LNCaP clone FGC (cell line): ENCODE data around the gene RNASEH2A.
A peak's percentile ranks its signal among the peaks of the same experiment; 100 is the strongest.

Experiments
- DNase-seq: peaks from one replicate; pipeline ENCODE4 v3.0.0-alpha.2; 2011; ENCODE audit warnings: low read depth
- H3K4me3 ChIP-seq: 2 replicates; pipeline ENCODE4 v1.5.1; 2011; ENCODE audit warnings: mild to moderate bottlenecking, low read depth, low read length, control low read depth
- TF ChIP-seq, protein P1 (sequence below): IDR thresholded peaks from 2 replicates; pipeline ENCODE4 v1.5.1; 2012; ENCODE audit warnings: mild to moderate bottlenecking; ENCODE audit not compliant: control insufficient read depth, insufficient read depth; ENCODE audit errors: extremely low read depth

RNASEH2A gene

DNA sequence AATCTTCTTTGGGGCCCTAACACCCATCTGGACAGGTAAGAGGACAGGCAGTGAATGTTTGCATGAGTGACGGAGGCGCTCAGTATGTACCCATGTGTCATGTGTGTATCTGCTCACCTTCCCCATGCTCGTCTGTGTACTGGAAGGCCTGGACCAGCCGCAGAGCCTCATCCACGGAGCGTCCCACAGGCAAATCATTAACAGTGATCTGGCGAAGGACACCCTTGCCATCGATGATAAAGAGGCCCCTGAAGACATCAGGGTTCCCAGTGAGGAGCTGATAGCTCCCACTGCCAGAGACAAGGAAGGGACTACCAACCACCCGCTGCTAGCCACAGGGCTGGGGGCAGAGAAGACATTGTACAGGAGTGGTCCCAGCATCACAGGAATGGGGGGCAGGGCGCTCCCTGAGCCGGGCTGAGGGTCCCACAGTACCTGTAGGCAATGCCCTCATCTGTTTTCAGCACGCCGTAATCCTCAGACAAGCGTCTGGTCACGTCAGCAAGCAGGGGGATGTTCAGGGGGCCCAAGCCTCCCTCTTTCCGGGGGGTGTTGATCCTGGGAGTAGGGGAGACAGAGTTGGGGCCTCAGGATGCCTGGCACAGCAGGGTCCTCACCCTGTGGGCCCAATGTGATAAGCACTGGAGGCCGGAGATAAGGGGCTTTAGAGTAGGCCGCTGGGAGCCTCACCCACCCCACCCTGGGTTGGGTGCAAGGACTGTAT, 6.5 kb upstream of the RNASEH2A start:
- TF ChIP-seq, protein P1, sequence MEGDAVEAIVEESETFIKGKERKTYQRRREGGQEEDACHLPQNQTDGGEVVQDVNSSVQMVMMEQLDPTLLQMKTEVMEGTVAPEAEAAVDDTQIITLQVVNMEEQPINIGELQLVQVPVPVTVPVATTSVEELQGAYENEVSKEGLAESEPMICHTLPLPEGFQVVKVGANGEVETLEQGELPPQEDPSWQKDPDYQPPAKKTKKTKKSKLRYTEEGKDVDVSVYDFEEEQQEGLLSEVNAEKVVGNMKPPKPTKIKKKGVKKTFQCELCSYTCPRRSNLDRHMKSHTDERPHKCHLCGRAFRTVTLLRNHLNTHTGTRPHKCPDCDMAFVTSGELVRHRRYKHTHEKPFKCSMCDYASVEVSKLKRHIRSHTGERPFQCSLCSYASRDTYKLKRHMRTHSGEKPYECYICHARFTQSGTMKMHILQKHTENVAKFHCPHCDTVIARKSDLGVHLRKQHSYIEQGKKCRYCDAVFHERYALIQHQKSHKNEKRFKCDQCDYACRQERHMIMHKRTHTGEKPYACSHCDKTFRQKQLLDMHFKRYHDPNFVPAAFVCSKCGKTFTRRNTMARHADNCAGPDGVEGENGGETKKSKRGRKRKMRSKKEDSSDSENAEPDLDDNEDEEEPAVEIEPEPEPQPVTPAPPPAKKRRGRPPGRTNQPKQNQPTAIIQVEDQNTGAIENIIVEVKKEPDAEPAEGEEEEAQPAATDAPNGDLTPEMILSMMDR = no peak
- DNase-seq = no peak
- peak overlapping the region; percentile 100 for H3K4me3 ChIP-seq

DNA sequence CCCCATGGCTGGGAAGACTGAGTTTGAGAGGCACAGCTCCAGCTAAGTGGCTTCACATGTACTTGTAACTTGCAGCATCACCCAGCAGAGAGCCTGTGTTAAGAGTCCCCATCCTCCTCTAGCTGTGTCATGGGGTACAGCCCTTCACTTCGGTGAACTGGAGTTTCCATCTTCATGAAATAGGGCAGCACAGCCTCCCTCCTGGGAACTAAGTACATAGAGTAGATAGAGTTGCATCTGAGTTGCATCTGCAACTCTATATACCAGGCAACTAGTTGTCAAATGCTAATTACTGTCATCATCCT, 6.0 kb upstream of the RNASEH2A start:
- no peak for DNase-seq
- TF ChIP-seq, protein P1 = no peak
- H3K4me3 ChIP-seq = peak overlapping the region; percentile 100

DNA sequence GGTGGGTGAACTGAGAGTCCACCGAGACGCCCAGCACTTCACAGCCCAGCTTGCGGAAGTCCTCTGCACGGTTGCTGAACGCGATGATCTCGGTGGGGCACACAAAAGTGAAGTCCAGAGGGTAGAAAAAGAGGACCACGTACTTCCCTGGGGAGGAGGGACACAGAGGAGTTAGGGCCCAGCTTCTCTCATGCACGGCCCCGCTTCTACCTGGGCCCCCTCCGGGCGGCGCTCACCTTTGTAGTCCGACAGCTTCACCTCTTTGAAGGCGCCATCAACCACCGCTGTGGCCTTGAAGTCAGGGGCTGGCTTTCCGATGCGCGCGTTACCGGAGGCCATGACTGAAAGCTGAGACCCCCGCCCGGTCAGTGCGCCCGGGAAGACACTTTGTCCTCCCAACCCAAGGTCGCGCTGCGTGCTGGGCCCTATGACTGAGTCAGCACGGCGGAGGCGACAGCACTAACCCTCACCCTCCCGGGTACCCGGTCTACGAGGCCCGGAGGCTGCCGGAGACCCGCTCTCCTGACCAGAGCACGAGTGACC, 5.4 kb upstream of the RNASEH2A start:
- peak overlapping the region; percentile 100 for H3K4me3 ChIP-seq
- no peak for DNase-seq
- TF ChIP-seq, protein P1 = no peak

DNA sequence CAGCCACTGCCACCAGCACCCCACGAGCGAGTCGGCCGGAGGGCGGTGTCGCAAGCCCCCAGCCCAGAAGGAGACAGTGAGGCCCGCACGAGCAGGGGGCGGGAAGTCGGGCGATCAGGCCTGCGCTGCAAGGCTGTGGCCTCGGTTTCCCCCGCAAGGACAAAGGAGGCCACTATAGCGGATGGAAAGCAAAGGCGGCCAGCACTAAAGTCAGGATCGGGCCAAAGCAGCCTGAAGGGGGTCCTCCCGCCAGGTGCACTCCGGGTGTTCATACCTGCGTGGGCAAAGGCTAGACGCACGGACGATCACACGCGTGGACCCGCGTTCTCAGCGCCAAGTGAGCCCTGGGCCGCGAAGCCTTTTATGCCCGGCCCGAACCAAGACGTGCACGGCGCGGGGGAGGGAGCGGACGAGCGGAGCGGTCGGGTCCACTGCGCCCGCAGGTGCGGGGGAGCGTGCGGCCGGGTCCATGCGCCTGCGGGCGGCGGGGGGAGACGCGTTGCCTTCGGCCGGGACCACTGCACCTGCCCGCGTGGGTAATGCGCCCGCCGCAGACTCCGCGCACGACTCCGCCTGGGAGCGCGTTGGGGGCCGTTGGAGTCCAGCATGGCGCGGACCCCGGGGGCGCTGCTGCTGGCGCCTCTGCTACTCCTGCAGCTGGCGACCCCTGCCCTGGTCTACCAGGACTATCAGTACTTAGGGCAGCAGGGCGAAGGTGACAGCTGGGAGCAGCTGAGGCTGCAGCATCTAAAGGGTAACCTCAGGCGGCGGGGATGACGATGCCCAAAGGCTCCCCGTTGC, 4.7 kb upstream of the RNASEH2A start, which contains the start of the genes PRDX2 and THSD8:
PRDX2 (minus strand) TSS at position 335 of the 801 bp plus-strand sequence. CDS start 539 bp downstream, outside the sequence.
THSD8 (plus strand) TSS at position 604 of the 801 bp plus-strand sequence; CDS start at position 607, 3 bp downstream.
- TF ChIP-seq, protein P1 = 0 out of 2 replicates have a peak, but pooled peaks have one; percentile 5
- DNase-seq = peak; percentile 40
- peak within 1 kb of the TSS; percentile 100 for H3K4me3 ChIP-seq

DNA sequence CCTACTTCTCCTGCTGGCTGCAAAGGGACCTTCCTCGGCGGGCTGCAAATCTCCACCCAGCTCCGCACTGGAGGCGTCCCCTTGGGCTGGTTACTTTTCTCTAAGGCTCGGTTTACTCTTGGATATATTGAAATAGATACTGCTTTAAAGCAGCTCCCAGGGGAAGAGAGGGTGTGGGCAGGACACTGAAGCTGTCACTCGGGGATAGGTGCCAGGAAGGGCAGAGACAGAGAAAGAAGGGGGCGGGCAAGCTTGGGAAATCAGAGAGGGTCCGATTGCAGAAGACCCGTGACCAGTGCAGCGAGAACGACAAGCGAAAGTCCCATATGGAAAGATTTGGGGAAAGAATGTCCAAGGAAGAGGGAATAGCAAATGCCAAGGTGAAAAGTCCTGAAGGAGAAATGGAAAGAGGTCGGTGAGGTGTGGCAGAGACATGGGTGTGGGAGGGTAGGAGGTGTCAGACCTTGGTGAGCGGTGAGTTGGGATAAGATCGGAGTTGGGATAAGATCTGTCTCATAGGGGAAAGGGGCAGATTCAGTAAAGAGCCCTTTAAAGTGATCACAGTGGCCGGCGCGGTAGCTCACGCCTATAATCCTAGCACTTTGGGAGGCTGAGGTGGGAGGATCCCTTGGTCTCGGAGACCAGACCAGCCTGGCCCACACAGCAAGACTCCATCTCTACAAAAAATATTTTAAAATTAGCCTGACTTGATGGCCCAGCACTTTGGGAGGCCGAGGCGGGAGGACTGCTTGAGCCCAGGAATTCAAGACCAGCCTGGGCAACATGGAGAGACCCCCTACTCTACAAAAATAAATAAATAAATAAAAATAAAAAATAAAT, 3.9 kb upstream of the RNASEH2A start:
- TF ChIP-seq, protein P1 = no peak
- H3K4me3 ChIP-seq = peak overlapping the region; percentile 100
- DNase-seq = no peak

DNA sequence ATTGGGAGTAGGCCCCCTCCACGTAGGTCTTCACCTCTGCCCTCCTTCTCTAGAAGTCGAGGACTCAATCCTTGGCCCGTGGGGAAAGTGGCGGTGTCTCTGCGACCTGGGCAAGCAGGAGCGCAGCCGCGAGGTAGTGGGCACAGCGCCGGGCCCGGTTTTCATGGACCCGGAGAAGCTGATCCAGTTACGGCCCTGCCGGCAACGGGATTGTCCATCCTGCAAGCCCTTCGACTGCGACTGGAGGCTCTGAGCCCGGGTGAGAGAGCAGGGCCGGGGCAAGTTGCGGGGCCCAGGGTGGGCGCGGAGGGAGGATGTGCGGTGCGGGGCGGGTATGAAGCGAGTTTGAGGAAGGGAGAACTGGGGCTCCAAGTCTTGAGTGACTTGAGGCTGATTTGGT, 2.3 kb upstream of the RNASEH2A start:
- no peak for DNase-seq
- TF ChIP-seq, protein P1 = no peak

More for the DNA sequence above, 2.3 kb upstream of the RNASEH2A start:
- no peak overlapping the region for H3K4me3 ChIP-seq
